Measurements from ENCODE around the gene EYA3.

EYA3 gene

GRCh38 chr1:27960762-27961645, 127.4 kb downstream of the EYA3 start:
- Histone ChIP-seq H3K9ac (ENCODE audit: low read depth, low read length) (peak overlapping the region; percentile 81), H3K9me3 (replicated peaks; ENCODE audit: low read length) (no peaks in the 10 kb centered on the region), H3K4me3 (ENCODE audit: low read length) (peak overlapping the region; percentile 84)

GRCh38 chr1:27959792-27960603, 128.4 kb downstream of the EYA3 start, which contains the start of gene XKR8:
Gene XKR8, plus strand, starts transcription at chr1:27959973. Its CDS starts 97 bp downstream, at chr1:27960070.
- H3K27me3 ChIP-seq (ENCODE audit: control insufficient read depth, insufficient read depth, low read length): no peaks in the 10 kb centered on the region
- peak within 1 kb of the TSS; percentile 96 for H3K4me2 ChIP-seq (ENCODE audit: low read length)
- H3K9me3 ChIP-seq (replicated peaks; ENCODE audit: low read length): no peaks in the 10 kb centered on the region
- peak within 1 kb of the TSS; percentile 81 for H3K9ac ChIP-seq (ENCODE audit: low read depth, low read length)
- H3K4me3 ChIP-seq (ENCODE audit: low read length): peak within 1 kb of the TSS; percentile 84
- H3K4me1 ChIP-seq (ENCODE audit: control insufficient read depth, insufficient read depth, low read length): peaks cover 23% of the 10 kb centered on the region
- peaks cover 8% of the 10 kb centered on the region for H3K36me3 ChIP-seq (ENCODE audit: insufficient read depth, low read length)

More at GRCh38 chr1:27960762-27961645, 127.4 kb downstream of the EYA3 start:
- peaks cover 23% of the 10 kb centered on the region for H3K4me1 ChIP-seq (ENCODE audit: control insufficient read depth, insufficient read depth, low read length)
- peaks cover 10% of the 10 kb centered on the region for H3K36me3 ChIP-seq (ENCODE audit: insufficient read depth, low read length)
- peak overlapping the region; percentile 96 for H3K4me2 ChIP-seq (ENCODE audit: low read length)
- no peaks in the 10 kb centered on the region for H3K27me3 ChIP-seq (ENCODE audit: control insufficient read depth, insufficient read depth, low read length)

GRCh38 chr1:27958513-27958912, 129.9 kb downstream of the EYA3 start:
- Histone ChIP-seq H3K9me3 (replicated peaks; ENCODE audit: low read length) (no peaks in the 10 kb centered on the region), H3K4me1 (ENCODE audit: control insufficient read depth, insufficient read depth, low read length) (peaks cover 23% of the 10 kb centered on the region), H3K4me3 (ENCODE audit: low read length) (no peak overlapping the region), H3K9ac (ENCODE audit: low read depth, low read length) (no peak overlapping the region), H3K27me3 (ENCODE audit: control insufficient read depth, insufficient read depth, low read length) (peaks cover 12% of the 10 kb centered on the region), H3K36me3 (ENCODE audit: insufficient read depth, low read length) (no peaks in the 10 kb centered on the region), H3K4me2 (ENCODE audit: low read length) (no peak overlapping the region)

- no peak overlapping the region for H3K9ac ChIP-seq (ENCODE audit: low read depth, low read length)
- H3K36me3 ChIP-seq (ENCODE audit: insufficient read depth, low read length): no peaks in the 10 kb centered on the region
- H3K4me3 ChIP-seq (ENCODE audit: low read length): no peak overlapping the region
- peaks cover 14% of the 10 kb centered on the region for H3K27me3 ChIP-seq (ENCODE audit: control insufficient read depth, insufficient read depth, low read length)
- no peak overlapping the region for H3K4me2 ChIP-seq (ENCODE audit: low read length)
- no peaks in the 10 kb centered on the region for H3K9me3 ChIP-seq (replicated peaks; ENCODE audit: low read length)
- H3K4me1 ChIP-seq (ENCODE audit: control insufficient read depth, insufficient read depth, low read length): peaks cover 23% of the 10 kb centered on the region
Measured at GRCh38 chr1:27957655-27958054, 130.8 kb downstream of the EYA3 start.

- Histone ChIP-seq H3K4me2 (ENCODE audit: low read length) (no peak overlapping the region), H3K36me3 (ENCODE audit: insufficient read depth, low read length) (no peaks in the 10 kb centered on the region), H3K9me3 (replicated peaks; ENCODE audit: low read length) (no peaks in the 10 kb centered on the region), H3K9ac (ENCODE audit: low read depth, low read length) (no peak overlapping the region), H3K4me3 (ENCODE audit: low read length) (no peak overlapping the region), H3K27me3 (ENCODE audit: control insufficient read depth, insufficient read depth, low read length) (peaks cover 20% of the 10 kb centered on the region), H3K4me1 (ENCODE audit: control insufficient read depth, insufficient read depth, low read length) (peaks cover 17% of the 10 kb centered on the region)
Measured at GRCh38 chr1:27956761-27957160, 131.6 kb downstream of the EYA3 start.

GRCh38 chr1:27955076-27955475, 133.3 kb downstream of the EYA3 start:
- Histone ChIP-seq H3K36me3 (ENCODE audit: insufficient read depth, low read length) (no peaks in the 10 kb centered on the region), H3K4me1 (ENCODE audit: control insufficient read depth, insufficient read depth, low read length) (peaks cover under 1% of the 10 kb centered on the region), H3K27me3 (ENCODE audit: control insufficient read depth, insufficient read depth, low read length) (peaks cover 23% of the 10 kb centered on the region), H3K9me3 (replicated peaks; ENCODE audit: low read length) (no peaks in the 10 kb centered on the region), H3K9ac (ENCODE audit: low read depth, low read length) (no peak overlapping the region), H3K4me2 (ENCODE audit: low read length) (no peak overlapping the region), H3K4me3 (ENCODE audit: low read length) (no peak overlapping the region)

- Histone ChIP-seq H3K4me2 (ENCODE audit: low read length) (no peak overlapping the region), H3K27me3 (ENCODE audit: control insufficient read depth, insufficient read depth, low read length) (peaks cover 27% of the 10 kb centered on the region), H3K36me3 (ENCODE audit: insufficient read depth, low read length) (no peaks in the 10 kb centered on the region), H3K9ac (ENCODE audit: low read depth, low read length) (no peak overlapping the region), H3K4me3 (ENCODE audit: low read length) (no peak overlapping the region), H3K4me1 (ENCODE audit: control insufficient read depth, insufficient read depth, low read length) (no peaks in the 10 kb centered on the region), H3K9me3 (replicated peaks; ENCODE audit: low read length) (no peaks in the 10 kb centered on the region)
Measured at GRCh38 chr1:27954186-27954585, 134.2 kb downstream of the EYA3 start.

GRCh38 chr1:27952147-27952546, 136.3 kb downstream of the EYA3 start:
- H3K4me1 ChIP-seq (ENCODE audit: control insufficient read depth, insufficient read depth, low read length): no peaks in the 10 kb centered on the region
- H3K4me3 ChIP-seq (ENCODE audit: low read length): no peak overlapping the region
- no peak overlapping the region for H3K4me2 ChIP-seq (ENCODE audit: low read length)
- no peaks in the 10 kb centered on the region for H3K9me3 ChIP-seq (replicated peaks; ENCODE audit: low read length)
- no peaks in the 10 kb centered on the region for H3K36me3 ChIP-seq (ENCODE audit: insufficient read depth, low read length)
- peaks cover 31% of the 10 kb centered on the region for H3K27me3 ChIP-seq (ENCODE audit: control insufficient read depth, insufficient read depth, low read length)
- no peak overlapping the region for H3K9ac ChIP-seq (ENCODE audit: low read depth, low read length)

GRCh38 chr1:27951396-27951795, 137.0 kb downstream of the EYA3 start:
- H3K4me1 ChIP-seq (ENCODE audit: control insufficient read depth, insufficient read depth, low read length): no peaks in the 10 kb centered on the region
- no peak overlapping the region for H3K9ac ChIP-seq (ENCODE audit: low read depth, low read length)
- no peak overlapping the region for H3K4me2 ChIP-seq (ENCODE audit: low read length)
- no peak overlapping the region for H3K4me3 ChIP-seq (ENCODE audit: low read length)
- H3K36me3 ChIP-seq (ENCODE audit: insufficient read depth, low read length): no peaks in the 10 kb centered on the region
- peaks cover 31% of the 10 kb centered on the region for H3K27me3 ChIP-seq (ENCODE audit: control insufficient read depth, insufficient read depth, low read length)
- no peaks in the 10 kb centered on the region for H3K9me3 ChIP-seq (replicated peaks; ENCODE audit: low read length)

- peaks cover 28% of the 10 kb centered on the region for H3K27me3 ChIP-seq (ENCODE audit: control insufficient read depth, insufficient read depth, low read length)
- H3K4me2 ChIP-seq (ENCODE audit: low read length): no peak overlapping the region
- no peak overlapping the region for H3K4me3 ChIP-seq (ENCODE audit: low read length)
- no peaks in the 10 kb centered on the region for H3K36me3 ChIP-seq (ENCODE audit: insufficient read depth, low read length)
- no peaks in the 10 kb centered on the region for H3K9me3 ChIP-seq (replicated peaks; ENCODE audit: low read length)
- H3K9ac ChIP-seq (ENCODE audit: low read depth, low read length): no peak overlapping the region
- H3K4me1 ChIP-seq (ENCODE audit: control insufficient read depth, insufficient read depth, low read length): no peaks in the 10 kb centered on the region
Measured at GRCh38 chr1:27949027-27949426, 139.4 kb downstream of the EYA3 start.

- Histone ChIP-seq H3K9ac (ENCODE audit: low read depth, low read length) (no peak overlapping the region), H3K27me3 (ENCODE audit: control insufficient read depth, insufficient read depth, low read length) (peaks cover 13% of the 10 kb centered on the region), H3K4me1 (ENCODE audit: control insufficient read depth, insufficient read depth, low read length) (no peaks in the 10 kb centered on the region)
Measured at GRCh38 chr1:27945020-27945419, 143.4 kb downstream of the EYA3 start.

More at GRCh38 chr1:27945020-27945419, 143.4 kb downstream of the EYA3 start:
- no peak overlapping the region for H3K4me3 ChIP-seq (ENCODE audit: low read length)
- no peaks in the 10 kb centered on the region for H3K9me3 ChIP-seq (replicated peaks; ENCODE audit: low read length)
- H3K4me2 ChIP-seq (ENCODE audit: low read length): no peak overlapping the region
- H3K36me3 ChIP-seq (ENCODE audit: insufficient read depth, low read length): no peaks in the 10 kb centered on the region
